ENCODE measurements around the gene TXNDC2. TPM values are rescaled to one million over a fixed set of nuclear protein-coding genes. Genes with fewer than 3 reads are reported as not detected.

TXNDC2 gene
- total RNA-seq, 1 experiment from 2014 or later: not detected

- POLR2A ChIA-PET: no interaction called here
- H3K4me1 Mint-ChIP-seq (ENCODE audit: low read depth, unreplicated experiment): peaks cover 17% of the 10 kb centered on the region
Measured at GRCh38 chr18:9930299-9930884, 44.6 kb downstream of the TXNDC2 start.

GRCh38 chr18:9931146-9931545, 45.4 kb downstream of the TXNDC2 start:
- H3K27me3 Mint-ChIP-seq (ENCODE audit: insufficient read depth, unreplicated experiment): no peaks in the 10 kb centered on the region
- TF ChIP-seq CTCF (IDR thresholded peaks at IDR 0.05; ENCODE audit: insufficient read depth in 1 of 2, low read depth in 1 of 2, low read length in 1 of 2, severe bottlenecking in 1 of 2, unreplicated experiment in 1 of 2): no peak
- H3K4me3 Mint-ChIP-seq (ENCODE audit: unreplicated experiment): no peak overlapping the region
- no TSS peak for BruUV-seq (replicated peaks)
- Histone ChIP-seq H3K9me3 (no peaks in the 10 kb centered on the region), H3K27me3 (replicated peaks; ENCODE audit: control insufficient read depth, insufficient read depth, low read length) (no peaks in the 10 kb centered on the region), H3K36me3 (ENCODE audit: control insufficient read depth, insufficient read depth, low read length) (no peaks in the 10 kb centered on the region), H3K4me3 (ENCODE audit: low read depth, low read length) (no peak overlapping the region), H3K4me1 (peaks cover 24% of the 10 kb centered on the region)
- peaks cover 16% of the 10 kb centered on the region for H3K4me1 Mint-ChIP-seq (ENCODE audit: low read depth, unreplicated experiment)
- POLR2A ChIA-PET: no interaction called here
- no peaks in the 10 kb centered on the region for H3K9me3 Mint-ChIP-seq (ENCODE audit: unreplicated experiment)
- intact Hi-C loops (cut with micrococcal nuclease; ENCODE audit: unreplicated experiment): no loop called here
- peaks cover 34% of the 10 kb centered on the region for H3K36me3 Mint-ChIP-seq (ENCODE audit: insufficient read depth, unreplicated experiment)
- no peak overlapping the region for H3K27ac Mint-ChIP-seq (ENCODE audit: unreplicated experiment)
- no peak for DNase-seq
- CTCF ChIA-PET: no interaction called here

More at GRCh38 chr18:9930299-9930884, 44.6 kb downstream of the TXNDC2 start:
- H3K36me3 Mint-ChIP-seq (ENCODE audit: insufficient read depth, unreplicated experiment): peaks cover 34% of the 10 kb centered on the region
- intact Hi-C loops (cut with micrococcal nuclease; ENCODE audit: unreplicated experiment): no loop called here
- no peak overlapping the region for H3K27ac Mint-ChIP-seq (ENCODE audit: unreplicated experiment)
- no peak for TF ChIP-seq CTCF (IDR thresholded peaks at IDR 0.05; ENCODE audit: insufficient read depth in 1 of 2, low read depth in 1 of 2, low read length in 1 of 2, severe bottlenecking in 1 of 2, unreplicated experiment in 1 of 2)
- H3K9me3 Mint-ChIP-seq (ENCODE audit: unreplicated experiment): no peaks in the 10 kb centered on the region
- no TSS peak for BruUV-seq (replicated peaks)
- Histone ChIP-seq H3K4me3 (ENCODE audit: low read depth, low read length) (no peak overlapping the region), H3K27me3 (replicated peaks; ENCODE audit: control insufficient read depth, insufficient read depth, low read length) (no peaks in the 10 kb centered on the region), H3K9me3 (no peaks in the 10 kb centered on the region), H3K4me1 (peaks cover 31% of the 10 kb centered on the region), H3K36me3 (ENCODE audit: control insufficient read depth, insufficient read depth, low read length) (no peaks in the 10 kb centered on the region)
- no peak for DNase-seq
- H3K4me3 Mint-ChIP-seq (ENCODE audit: unreplicated experiment): no peak overlapping the region
- CTCF ChIA-PET: no interaction called here
- no peaks in the 10 kb centered on the region for H3K27me3 Mint-ChIP-seq (ENCODE audit: insufficient read depth, unreplicated experiment)

- H3K4me3 Mint-ChIP-seq (ENCODE audit: unreplicated experiment): no peak overlapping the region
- DNase-seq: no peak
- no peak overlapping the region for H3K27ac Mint-ChIP-seq (ENCODE audit: unreplicated experiment)
- no TSS peak for BruUV-seq (replicated peaks)
- no peaks in the 10 kb centered on the region for H3K9me3 Mint-ChIP-seq (ENCODE audit: unreplicated experiment)
- ChIA-PET POLR2A (no interaction called here), CTCF (no interaction called here)
- no peaks in the 10 kb centered on the region for H3K27me3 Mint-ChIP-seq (ENCODE audit: insufficient read depth, unreplicated experiment)
- Histone ChIP-seq H3K36me3 (ENCODE audit: control insufficient read depth, insufficient read depth, low read length) (no peaks in the 10 kb centered on the region), H3K9me3 (no peaks in the 10 kb centered on the region), H3K4me1 (peaks cover 18% of the 10 kb centered on the region), H3K4me3 (ENCODE audit: low read depth, low read length) (no peak overlapping the region), H3K27me3 (replicated peaks; ENCODE audit: control insufficient read depth, insufficient read depth, low read length) (no peaks in the 10 kb centered on the region)
- intact Hi-C loops (cut with micrococcal nuclease; ENCODE audit: unreplicated experiment): no loop called here
- peaks cover 10% of the 10 kb centered on the region for H3K4me1 Mint-ChIP-seq (ENCODE audit: low read depth, unreplicated experiment)
- TF ChIP-seq CTCF (IDR thresholded peaks at IDR 0.05; ENCODE audit: insufficient read depth in 1 of 2, low read depth in 1 of 2, low read length in 1 of 2, severe bottlenecking in 1 of 2, unreplicated experiment in 1 of 2): no peak
- peaks cover 39% of the 10 kb centered on the region for H3K36me3 Mint-ChIP-seq (ENCODE audit: insufficient read depth, unreplicated experiment)
Measured at GRCh38 chr18:9931678-9932077, 45.9 kb downstream of the TXNDC2 start.
